H7 (cell line): ENCODE data around the gene GNLY. TPM values are rescaled to one million over a fixed set of nuclear protein-coding genes. Genes with fewer than 3 reads are reported as not detected.
"Not testable (repeated sequence)": the region's sequence is repeated elsewhere in the genome, so short reads cannot be mapped to it uniquely, and the experiment has no call there.

Experiments
- DNase-seq: peaks from one replicate; pipeline ENCODE4 v3.0.0; 2012
- H3K27me3 ChIP-seq: 2 replicates; pipeline ENCODE4 v1.6.0; 2011; ENCODE audit warnings: mild to moderate bottlenecking, low read length; ENCODE audit not compliant: control insufficient read depth, insufficient read depth
- H3K36me3 ChIP-seq: replicated peaks from 2 replicates; pipeline ENCODE4 v1.5.1; 2011; ENCODE audit warnings: low read length; ENCODE audit not compliant: control insufficient read depth, insufficient read depth
- H3K4me3 ChIP-seq: 2 replicates; pipeline ENCODE4 v1.5.1; 2011; ENCODE audit warnings: low read depth, mild to moderate bottlenecking, control low read depth, low read length, moderate library complexity; ENCODE audit not compliant: insufficient read depth
- total RNA-seq: library from RNA; depleted of rRNA; stranded (reverse); fragments of >200 nt; shearing (Covaris generic); gene quantifications from 2 replicates; pipeline ENCODE4 v1.2.3, GENCODE V29; 2014

Gene GNLY
- total RNA-seq, 1 experiment from 2014 or later: not detected

- Histone ChIP-seq H3K36me3 (no peaks in the 10 kb centered on the region), H3K27me3 (no peaks in the 10 kb centered on the region), H3K4me3 (no peak overlapping the region)
- no peak for DNase-seq
These were observed 24.6 kb upstream of the GNLY start for GRCh38 chr2:85669549-85669948.

DNA sequence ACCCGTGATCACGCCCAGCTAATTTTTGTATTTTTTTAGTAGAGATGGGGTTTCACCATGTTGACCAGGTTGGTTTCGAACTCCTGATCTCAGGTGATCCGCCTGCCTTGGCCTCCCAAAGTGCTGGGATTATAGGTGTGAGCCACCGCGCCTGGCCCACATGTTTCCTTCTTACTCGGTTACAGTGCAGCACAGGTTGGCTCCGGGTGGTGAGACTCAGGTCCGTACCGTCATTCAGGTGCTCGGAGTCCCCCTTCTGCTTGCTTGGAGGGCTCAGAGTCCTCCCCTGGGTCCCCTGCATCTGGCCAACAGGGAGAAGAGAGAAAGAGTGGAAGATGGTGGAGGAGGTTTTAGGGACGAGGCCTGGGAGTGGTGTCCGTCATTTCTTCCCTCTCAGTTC lies 23.7 kb upstream of the GNLY start:
- not testable (repeated sequence) for H3K36me3 ChIP-seq, H3K4me3 ChIP-seq, H3K27me3 ChIP-seq, DNase-seq

GRCh38 chr2:85672456-85672855 lies 21.7 kb upstream of the GNLY start:
- no peaks in the 10 kb centered on the region for H3K36me3 ChIP-seq
- no peak overlapping the region for H3K4me3 ChIP-seq
- H3K27me3 ChIP-seq: no peaks in the 10 kb centered on the region
- DNase-seq: no peak

DNA sequence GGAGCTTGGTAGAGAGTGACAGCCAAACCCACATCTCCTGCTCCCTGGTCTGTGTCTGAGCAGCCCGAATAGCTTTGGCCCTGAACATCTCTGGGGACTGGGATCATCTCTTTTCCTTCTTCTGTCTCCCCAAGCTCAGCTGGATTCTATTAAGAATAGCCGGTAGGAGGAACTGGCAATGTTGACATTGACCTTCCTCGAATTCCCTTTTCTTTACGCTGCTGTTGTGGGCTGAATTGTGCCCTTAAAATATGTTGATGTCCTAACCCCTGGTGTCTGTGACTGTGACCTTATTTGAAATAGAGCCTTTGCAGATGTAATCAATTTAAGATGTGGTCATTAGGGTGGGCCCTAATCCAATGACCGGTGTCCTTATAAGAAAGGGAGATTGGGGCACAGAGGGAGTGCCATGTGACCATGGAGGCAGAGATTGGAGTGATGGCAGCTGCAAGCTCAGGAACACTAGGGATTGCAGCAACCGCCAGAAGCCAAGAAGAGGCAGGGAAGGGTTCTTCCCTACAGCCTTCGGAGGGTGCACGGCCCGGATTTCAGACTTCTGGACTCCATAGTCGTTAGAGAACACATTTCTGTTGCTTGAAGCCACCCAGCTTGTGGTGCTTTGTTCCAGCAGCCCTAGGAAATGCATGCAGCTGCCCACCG lies 20.3 kb upstream of the GNLY start:
- Histone ChIP-seq H3K4me3 (no peak overlapping the region), H3K27me3 (no peaks in the 10 kb centered on the region), H3K36me3 (no peaks in the 10 kb centered on the region)
- DNase-seq: no peak

DNA sequence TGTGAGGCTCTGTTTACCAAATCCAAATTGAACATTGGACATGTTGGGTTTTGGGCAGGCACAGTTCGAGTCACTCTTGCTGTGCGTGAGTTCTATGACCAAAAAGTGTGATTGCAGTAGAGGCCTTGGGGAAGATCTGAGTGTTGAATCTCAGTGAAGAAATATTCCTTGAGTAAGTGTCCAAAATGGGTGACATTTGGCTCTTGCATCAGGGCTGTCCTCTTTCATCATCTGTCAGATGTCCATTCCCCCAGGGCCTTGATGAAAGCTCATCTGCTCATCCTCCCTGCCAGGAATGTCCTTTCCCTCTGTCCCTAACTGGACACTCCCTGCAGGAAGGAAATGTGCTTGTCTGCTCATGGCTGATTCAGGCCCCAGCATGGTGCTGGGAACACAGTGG lies 19.7 kb upstream of the GNLY start:
- H3K27me3 ChIP-seq: no peaks in the 10 kb centered on the region
- H3K4me3 ChIP-seq: no peak overlapping the region
- DNase-seq: no peak
- no peaks in the 10 kb centered on the region for H3K36me3 ChIP-seq

DNA sequence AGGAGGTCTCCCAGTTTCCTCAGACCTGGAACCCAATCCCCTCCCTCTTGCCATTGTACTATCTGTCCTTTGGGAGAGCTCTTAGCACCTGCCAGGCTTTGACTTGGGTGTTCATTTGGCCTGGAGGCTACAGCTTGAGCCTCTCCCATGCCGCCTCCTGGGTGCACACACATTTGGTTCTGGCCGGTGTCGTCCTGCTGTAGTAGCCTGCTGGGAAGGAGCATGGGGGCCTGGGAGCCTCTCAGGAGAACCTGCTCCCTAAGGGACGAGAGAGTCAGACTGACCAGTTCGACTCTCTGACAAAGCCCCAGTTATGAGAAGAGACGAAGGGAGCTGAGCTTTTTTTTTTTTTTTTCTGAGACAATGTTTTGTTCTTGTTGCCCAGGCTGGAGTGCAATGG lies 18.7 kb upstream of the GNLY start:
- H3K4me3 ChIP-seq: no peak overlapping the region
- no peak for DNase-seq

DNA sequence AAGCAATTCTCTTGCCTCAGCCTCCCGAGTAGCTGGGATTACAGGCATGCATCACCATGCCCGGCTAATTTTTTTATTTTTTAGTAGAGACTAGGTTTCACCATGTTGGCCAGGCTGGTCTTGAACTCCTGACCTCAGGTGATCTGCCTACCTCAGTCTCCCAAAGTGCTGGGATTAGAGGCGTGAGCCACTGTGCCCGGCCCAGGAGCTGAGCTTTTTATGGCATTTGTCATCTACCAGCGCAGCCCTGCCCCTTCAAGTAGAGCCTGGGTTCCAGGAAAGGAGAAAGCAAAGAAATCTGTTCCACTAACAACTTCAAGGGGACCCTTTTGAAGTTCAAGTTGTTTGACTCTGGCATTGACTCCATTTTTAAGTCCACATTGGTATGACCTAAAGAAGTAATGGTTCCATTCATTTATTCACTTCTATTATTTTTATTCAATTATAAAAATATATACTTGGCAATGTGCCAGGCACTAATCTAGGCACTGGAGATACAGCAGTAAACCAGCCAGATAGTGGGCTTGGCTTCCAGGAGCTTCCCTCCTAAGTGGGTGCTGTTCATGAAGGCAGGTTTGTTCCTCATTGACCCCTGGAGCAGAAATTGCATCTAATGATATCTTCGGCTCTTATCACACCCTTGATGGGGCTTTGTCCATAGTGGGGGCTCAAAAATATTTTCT lies 18.2 kb upstream of the GNLY start:
- no peaks in the 10 kb centered on the region for H3K27me3 ChIP-seq
- H3K4me3 ChIP-seq: no peak overlapping the region
- no peaks in the 10 kb centered on the region for H3K36me3 ChIP-seq
- no peak for DNase-seq

More for the DNA sequence above, 18.7 kb upstream of the GNLY start:
- Histone ChIP-seq H3K36me3 (no peaks in the 10 kb centered on the region), H3K27me3 (no peaks in the 10 kb centered on the region)

DNA sequence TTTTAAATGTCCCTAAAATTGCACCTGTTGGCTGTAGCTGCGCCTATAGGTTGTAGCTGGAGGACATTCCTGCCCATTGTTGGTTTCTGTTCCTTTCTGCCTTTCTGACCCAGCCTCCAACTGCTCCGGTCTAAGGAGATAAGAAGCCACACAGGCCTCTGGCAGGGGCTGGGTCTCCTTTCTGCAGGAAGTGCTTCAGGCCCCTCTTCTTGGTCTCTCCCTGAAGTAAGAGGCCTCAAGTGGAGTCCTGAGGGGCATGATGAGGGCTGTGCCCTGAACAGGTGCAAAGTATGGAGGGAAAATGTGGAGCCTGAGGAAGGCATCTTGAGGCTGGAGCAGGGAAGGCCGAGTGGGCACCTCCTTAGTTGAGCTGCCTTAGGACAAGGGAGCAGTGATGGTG lies 15.8 kb upstream of the GNLY start:
- no peak for DNase-seq
- Histone ChIP-seq H3K27me3 (no peaks in the 10 kb centered on the region), H3K4me3 (no peak overlapping the region), H3K36me3 (no peaks in the 10 kb centered on the region)

- H3K27me3 ChIP-seq: no peaks in the 10 kb centered on the region
These were observed 15.1 kb upstream of the GNLY start for GRCh38 chr2:85678794-85679672.

DNA sequence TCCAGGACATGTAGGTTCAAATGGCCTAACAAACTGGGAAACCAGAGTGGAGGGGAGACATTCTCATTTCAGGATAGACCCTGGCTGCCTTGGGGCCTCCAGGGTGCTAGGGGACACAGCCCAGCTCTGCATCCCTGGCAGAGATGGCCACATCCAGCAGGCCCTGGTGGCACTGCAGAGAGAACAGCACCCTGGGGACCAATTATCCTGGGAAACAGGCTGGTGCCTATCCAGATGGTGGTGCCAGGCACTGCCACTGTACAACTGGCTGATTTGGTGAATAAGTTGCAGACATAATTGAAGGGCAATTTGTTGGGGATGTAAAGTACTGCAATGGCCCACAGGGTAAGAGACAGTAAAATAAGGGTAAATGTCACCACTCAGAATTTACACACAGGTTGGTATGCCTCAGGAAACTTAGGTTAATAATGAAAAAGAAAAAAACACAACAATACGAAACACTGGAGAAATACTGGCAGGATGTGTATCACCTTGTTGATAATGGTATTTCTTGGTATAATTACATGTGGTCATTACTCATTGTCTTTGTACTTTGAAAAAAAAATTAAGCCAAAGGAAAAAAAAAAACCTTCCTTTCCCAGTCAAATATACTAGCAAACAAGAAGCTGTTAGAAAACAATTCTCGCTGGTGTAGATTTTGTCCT lies 13.3 kb upstream of the GNLY start:
- no peaks in the 10 kb centered on the region for H3K36me3 ChIP-seq
- no peak for DNase-seq
- H3K27me3 ChIP-seq: no peaks in the 10 kb centered on the region
- no peak overlapping the region for H3K4me3 ChIP-seq

More at GRCh38 chr2:85678794-85679672, 15.1 kb upstream of the GNLY start:
- Histone ChIP-seq H3K36me3 (no peaks in the 10 kb centered on the region), H3K4me3 (peak overlapping the region; percentile 19; the same call in 1 of the 2 replicates)
- DNase-seq: peak; percentile 94

- no peaks in the 10 kb centered on the region for H3K36me3 ChIP-seq
- no peak for DNase-seq
- H3K4me3 ChIP-seq: no peak overlapping the region
- H3K27me3 ChIP-seq: no peaks in the 10 kb centered on the region
These were observed 12.8 kb upstream of the GNLY start for GRCh38 chr2:85681372-85681763.

- H3K4me3 ChIP-seq: no peak overlapping the region
- DNase-seq: no peak
- no peaks in the 10 kb centered on the region for H3K36me3 ChIP-seq
- no peaks in the 10 kb centered on the region for H3K27me3 ChIP-seq
These were observed 12.4 kb upstream of the GNLY start for GRCh38 chr2:85681776-85682175.

- Histone ChIP-seq H3K4me3 (no peak overlapping the region), H3K27me3 (no peaks in the 10 kb centered on the region), H3K36me3 (no peaks in the 10 kb centered on the region)
- DNase-seq: no peak
These were observed 11.8 kb upstream of the GNLY start for GRCh38 chr2:85682378-85682777.

- no peaks in the 10 kb centered on the region for H3K27me3 ChIP-seq
- H3K4me3 ChIP-seq: no peak overlapping the region
- DNase-seq: no peak
- H3K36me3 ChIP-seq: no peaks in the 10 kb centered on the region
These were observed 9.8 kb upstream of the GNLY start for GRCh38 chr2:85684380-85684779.
